ENCODE data around the gene OR13J1. TPM values are rescaled to one million over a fixed set of nuclear protein-coding genes. Genes with fewer than 3 reads are reported as not detected.
"Not testable (repeated sequence)": the region's sequence is repeated elsewhere in the genome, so short reads cannot be mapped to it uniquely, and the experiment has no call there.

OR13J1 gene
- total RNA-seq (2014; rRNA removed; shearing (Covaris generic); ENCODE audit: low replicate concordance), result not detected in 2 replicates

GRCh38 chr9:35870351-35870923 is at the start of gene OR13J1:
Gene OR13J1 (minus strand): TSS chr9:35870401. CDS start chr9:35870401, 0 bp downstream.
- Histone ChIP-seq H3K27me3 (no peaks in the 10 kb centered on the region), H3K36me3 (no peaks in the 10 kb centered on the region), H3K9me3 (peaks cover 2% of the 10 kb centered on the region; the same call in 1 of the 2 replicates), H3K4me3 (no peak within 1 kb of the TSS)
- no peak for DNase-seq

- no peak for DNase-seq
- Histone ChIP-seq H3K4me3 (no peak overlapping the region), H3K36me3 (no peaks in the 10 kb centered on the region), H3K27me3 (no peaks in the 10 kb centered on the region), H3K9me3 (no peaks in the 10 kb centered on the region)
Measured at GRCh38 chr9:35919212-35920008, 49.2 kb upstream of the OR13J1 start.

- DNase-seq, result no peak
- H3K27me3 ChIP-seq, result no peaks in the 10 kb centered on the region
- no peaks in the 10 kb centered on the region for H3K9me3 ChIP-seq
- H3K4me3 ChIP-seq, result no peak overlapping the region
- H3K36me3 ChIP-seq, result no peaks in the 10 kb centered on the region
Measured at GRCh38 chr9:35918780-35919179, 48.6 kb upstream of the OR13J1 start.

GRCh38 chr9:35917261-35917660 is 47.1 kb upstream of the OR13J1 start:
- peaks cover 9% of the 10 kb centered on the region for H3K36me3 ChIP-seq
- H3K9me3 ChIP-seq, result no peaks in the 10 kb centered on the region
- no peak for DNase-seq
- no peak overlapping the region for H3K4me3 ChIP-seq
- no peaks in the 10 kb centered on the region for H3K27me3 ChIP-seq

- Histone ChIP-seq H3K4me3 (no peak overlapping the region), H3K36me3 (peaks cover 24% of the 10 kb centered on the region), H3K27me3 (no peaks in the 10 kb centered on the region), H3K9me3 (no peaks in the 10 kb centered on the region)
- DNase-seq, result no peak
Measured at GRCh38 chr9:35915681-35916294, 45.6 kb upstream of the OR13J1 start.

- peak; percentile 70 for DNase-seq
- Histone ChIP-seq H3K4me3 (no peak overlapping the region), H3K27me3 (no peaks in the 10 kb centered on the region), H3K9me3 (no peaks in the 10 kb centered on the region), H3K36me3 (peaks cover 38% of the 10 kb centered on the region)
Measured at GRCh38 chr9:35914301-35914807, 44.2 kb upstream of the OR13J1 start.

- peaks cover 47% of the 10 kb centered on the region for H3K36me3 ChIP-seq
- H3K4me3 ChIP-seq, DNase-seq, H3K9me3 ChIP-seq, H3K27me3 ChIP-seq: not testable (repeated sequence)
Measured at GRCh38 chr9:35913429-35913828, 43.2 kb upstream of the OR13J1 start.

GRCh38 chr9:35912791-35913400 is 42.7 kb upstream of the OR13J1 start:
- no peaks in the 10 kb centered on the region for H3K9me3 ChIP-seq
- no peak for DNase-seq
- H3K4me3 ChIP-seq, result no peak overlapping the region
- H3K27me3 ChIP-seq, result no peaks in the 10 kb centered on the region
- peaks cover 51% of the 10 kb centered on the region for H3K36me3 ChIP-seq

GRCh38 chr9:35911690-35912089 is 41.5 kb upstream of the OR13J1 start:
- H3K4me3 ChIP-seq, result no peak overlapping the region
- H3K9me3 ChIP-seq, result no peaks in the 10 kb centered on the region
- peaks cover 56% of the 10 kb centered on the region for H3K36me3 ChIP-seq
- no peak for DNase-seq
- no peaks in the 10 kb centered on the region for H3K27me3 ChIP-seq

GRCh38 chr9:35910613-35911359 is 40.6 kb upstream of the OR13J1 start:
- Histone ChIP-seq H3K27me3 (no peaks in the 10 kb centered on the region), H3K9me3 (no peaks in the 10 kb centered on the region), H3K36me3 (peaks cover 58% of the 10 kb centered on the region), H3K4me3 (no peak overlapping the region)
- peak; percentile 71 for DNase-seq

GRCh38 chr9:35909687-35910612 is 39.7 kb upstream of the OR13J1 start:
- Histone ChIP-seq H3K9me3 (no peaks in the 10 kb centered on the region), H3K4me3 (no peak overlapping the region), H3K36me3 (peaks cover 58% of the 10 kb centered on the region), H3K27me3 (no peaks in the 10 kb centered on the region)
- no peak for DNase-seq

GRCh38 chr9:35909274-35909673 is 39.1 kb upstream of the OR13J1 start, which contains the start of gene SPAAR:
Gene SPAAR (plus strand): TSS chr9:35909490. CDS start chr9:35910464, 974 bp downstream.
- Histone ChIP-seq H3K36me3 (peaks cover 58% of the 10 kb centered on the region), H3K9me3 (no peaks in the 10 kb centered on the region), H3K4me3 (peak within 1 kb of the TSS; percentile 56), H3K27me3 (no peaks in the 10 kb centered on the region)
- no peak for DNase-seq

GRCh38 chr9:35908504-35909125 is 38.4 kb upstream of the OR13J1 start:
- H3K36me3 ChIP-seq, result peaks cover 58% of the 10 kb centered on the region
- peak; percentile 89 for DNase-seq
- no peaks in the 10 kb centered on the region for H3K9me3 ChIP-seq
- H3K27me3 ChIP-seq, result no peaks in the 10 kb centered on the region
- peak overlapping the region; percentile 56 for H3K4me3 ChIP-seq

- peaks cover 55% of the 10 kb centered on the region for H3K36me3 ChIP-seq
- no peaks in the 10 kb centered on the region for H3K27me3 ChIP-seq
- DNase-seq, result peak; percentile 98
- H3K9me3 ChIP-seq, result no peaks in the 10 kb centered on the region
- H3K4me3 ChIP-seq, result peak overlapping the region; percentile 56
Measured at GRCh38 chr9:35907711-35908503, 37.7 kb upstream of the OR13J1 start.

Measured in MG63 (cell line).